Thyroid gland (tissue), 4 donors: ENCODE measurements around the gene AMN. TPM values are rescaled to one million over a fixed set of nuclear protein-coding genes. Genes with fewer than 3 reads are reported as not detected.

Experiments
- DNase-seq, 2 donors: peaks; one replicate each; pipeline ENCODE4 v3.0.0-alpha.2; 2019
- H3K27ac ChIP-seq, 3 donors: fragments of 200-600 bp; sonication (generic); 1 replicate in 2 of 3; 2 replicates in 1 of 3; pipeline ENCODE4 v1.5.1; 2016 to 2019; ENCODE audit warnings: mild to moderate bottlenecking in 1 of 3, moderate library complexity in 1 of 3
- H3K27me3 ChIP-seq: fragments of 200-600 bp; sonication (generic); one replicate; pipeline ENCODE4 v1.5.1; 2019
- H3K36me3 ChIP-seq, 2 donors: fragments of 200-600 bp; sonication (generic); one replicate each; pipeline ENCODE4 v1.5.1; 2016 to 2019
- H3K4me1 ChIP-seq, 2 donors: fragments of 200-600 bp; sonication (generic); one replicate each; pipeline ENCODE4 v1.5.1; 2017 to 2019
- H3K4me3 ChIP-seq, 3 donors: fragments of 200-600 bp; sonication (generic); replicated peaks in 1 of 3; 1 replicate in 2 of 3; 2 replicates in 1 of 3; pipeline ENCODE4 v1.5.1; 2016; ENCODE audit warnings: mild to moderate bottlenecking in 1 of 3
- H3K9me3 ChIP-seq: fragments of 200-600 bp; sonication (generic); one replicate; pipeline ENCODE4 v1.5.1; 2017
- POLR2A ChIP-seq, 2 donors: fragments of 450-650 bp; IDR thresholded peaks; one replicate each; pipeline ENCODE4 v1.6.1; 2017; ENCODE audit warnings: antibody characterized with exemption in 2 of 2, mild to moderate bottlenecking in 2 of 2, moderate library complexity in 1 of 2
- WGBS, 2 donors: methylation state at CpG; one replicate each; pipeline ENCODE4 v1.1.5; 2017; 5-methylcytosine and 5-hydroxymethylcytosine counted together
- intact Hi-C: fragments of 100-400 bp; cut with DNase I; formaldehyde crosslinking; loops from one replicate; pipeline ENCODE4 v1.15.1; 2023
- total RNA-seq, 4 donors: library from RNA; depleted of rRNA; stranded (reverse); fragments of >200 nt; gene quantifications; one replicate each; pipeline ENCODE4 v1.2.3, GENCODE V29; 2016
- TF ChIP-seq, protein P1 (sequence below), 6 experiments: fragments of 200-600 bp in 3 of 6; fragments of 450-650 bp in 3 of 6; sonication (generic) in 3 of 6; IDR thresholded peaks; one replicate each; pipeline ENCODE4 v1.5.1; 2016 to 2019; ENCODE audit warnings: antibody characterized with exemption in 6 of 6, mild to moderate bottlenecking in 2 of 6, inconsistent platforms in 1 of 6, moderate library complexity in 1 of 6

The AMN gene
- total RNA-seq, 4 donors from 2014 or later: 1.3 to 18.8 (median 3.3) TPM

DNA sequence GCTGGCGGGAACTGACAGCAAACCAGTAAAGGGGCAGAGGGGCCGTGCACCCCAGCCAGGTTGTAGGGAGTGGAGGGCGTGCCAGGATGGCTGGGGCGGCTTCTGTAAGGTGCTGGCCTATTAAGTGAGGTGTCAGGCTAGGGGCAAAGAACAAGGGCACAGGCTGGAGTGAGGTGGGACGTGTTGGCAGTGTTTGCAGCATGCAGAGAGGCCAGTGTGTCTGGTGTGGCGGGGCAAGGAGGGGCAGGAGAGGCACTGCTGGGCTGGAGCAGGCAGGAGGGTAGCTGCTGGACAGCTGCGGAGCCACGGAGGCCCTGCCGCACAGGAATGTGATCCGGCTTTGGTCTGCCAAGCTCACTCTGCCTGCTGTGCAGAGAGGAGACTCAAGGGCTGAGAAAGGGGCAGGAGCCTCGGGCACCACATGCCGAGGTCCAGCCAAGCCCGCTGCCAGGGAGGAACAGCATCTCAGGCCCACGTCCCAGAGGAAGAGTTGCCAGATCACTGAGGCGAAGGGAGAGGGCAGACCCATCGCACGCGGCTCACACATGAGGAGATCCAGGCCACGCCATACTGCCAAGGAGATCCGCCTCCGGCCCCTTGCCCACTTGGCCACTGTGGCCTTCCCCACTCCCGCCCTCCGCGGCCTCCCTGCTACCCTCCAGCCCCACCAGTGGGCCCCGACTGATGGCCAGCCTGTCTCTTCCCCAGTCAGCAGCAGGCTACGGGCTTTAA, 46.8 kb downstream of the AMN start:
- intact Hi-C loops: no loop called here
- H3K4me1 ChIP-seq: peaks cover 8 to 12% of the 10 kb centered on the region in 2 donors
- no peak overlapping the region for H3K4me3 ChIP-seq
- no peaks in the 10 kb centered on the region for H3K9me3 ChIP-seq
- no peak for DNase-seq
- WGBS, 2 donors: 95 to 98% methylated on average over 14 to 24 of the region's 26 CpGs
- peaks cover 54 to 79% of the 10 kb centered on the region in 2 donors for H3K36me3 ChIP-seq
- no peak for TF ChIP-seq POLR2A (IDR thresholded peaks at IDR 0.05)
- TF ChIP-seq, protein P1, sequence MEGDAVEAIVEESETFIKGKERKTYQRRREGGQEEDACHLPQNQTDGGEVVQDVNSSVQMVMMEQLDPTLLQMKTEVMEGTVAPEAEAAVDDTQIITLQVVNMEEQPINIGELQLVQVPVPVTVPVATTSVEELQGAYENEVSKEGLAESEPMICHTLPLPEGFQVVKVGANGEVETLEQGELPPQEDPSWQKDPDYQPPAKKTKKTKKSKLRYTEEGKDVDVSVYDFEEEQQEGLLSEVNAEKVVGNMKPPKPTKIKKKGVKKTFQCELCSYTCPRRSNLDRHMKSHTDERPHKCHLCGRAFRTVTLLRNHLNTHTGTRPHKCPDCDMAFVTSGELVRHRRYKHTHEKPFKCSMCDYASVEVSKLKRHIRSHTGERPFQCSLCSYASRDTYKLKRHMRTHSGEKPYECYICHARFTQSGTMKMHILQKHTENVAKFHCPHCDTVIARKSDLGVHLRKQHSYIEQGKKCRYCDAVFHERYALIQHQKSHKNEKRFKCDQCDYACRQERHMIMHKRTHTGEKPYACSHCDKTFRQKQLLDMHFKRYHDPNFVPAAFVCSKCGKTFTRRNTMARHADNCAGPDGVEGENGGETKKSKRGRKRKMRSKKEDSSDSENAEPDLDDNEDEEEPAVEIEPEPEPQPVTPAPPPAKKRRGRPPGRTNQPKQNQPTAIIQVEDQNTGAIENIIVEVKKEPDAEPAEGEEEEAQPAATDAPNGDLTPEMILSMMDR (IDR thresholded peaks at IDR 0.05): no peak
- no peaks in the 10 kb centered on the region for H3K27me3 ChIP-seq
- H3K27ac ChIP-seq: no peak overlapping the region

DNA sequence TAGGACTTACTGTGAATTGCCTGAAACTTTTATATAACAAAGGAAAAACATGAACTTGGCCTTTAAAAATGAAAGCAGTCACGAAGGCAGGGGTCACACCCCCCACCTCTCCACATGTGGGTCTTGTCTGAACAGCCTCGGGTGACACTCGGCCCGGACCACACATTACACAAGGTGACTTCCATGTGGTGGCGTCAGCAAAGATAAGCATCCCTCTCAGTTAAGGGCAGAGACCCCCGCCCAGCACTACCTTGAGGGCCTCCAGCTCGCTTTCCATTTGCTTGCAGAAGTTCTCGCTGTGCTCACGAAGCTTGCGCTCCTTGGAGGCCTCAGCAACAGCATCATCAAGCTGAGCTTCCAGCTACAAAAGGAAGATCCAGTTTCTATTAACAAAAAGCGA, 47.4 kb downstream of the AMN start:
- H3K9me3 ChIP-seq: no peaks in the 10 kb centered on the region
- H3K4me1 ChIP-seq: peaks cover 8 to 12% of the 10 kb centered on the region in 2 donors
- intact Hi-C loops: no loop called here
- no peak overlapping the region for H3K27ac ChIP-seq
- WGBS, 2 donors: 93 to 95% methylated on average over 11 of the region's 11 CpGs
- no peaks in the 10 kb centered on the region for H3K27me3 ChIP-seq
- TF ChIP-seq, protein P1 (IDR thresholded peaks at IDR 0.05): no peak
- no peak for TF ChIP-seq POLR2A (IDR thresholded peaks at IDR 0.05)
- no peak overlapping the region for H3K4me3 ChIP-seq
- no peak for DNase-seq
- peaks cover 55 to 72% of the 10 kb centered on the region in 2 donors for H3K36me3 ChIP-seq

DNA sequence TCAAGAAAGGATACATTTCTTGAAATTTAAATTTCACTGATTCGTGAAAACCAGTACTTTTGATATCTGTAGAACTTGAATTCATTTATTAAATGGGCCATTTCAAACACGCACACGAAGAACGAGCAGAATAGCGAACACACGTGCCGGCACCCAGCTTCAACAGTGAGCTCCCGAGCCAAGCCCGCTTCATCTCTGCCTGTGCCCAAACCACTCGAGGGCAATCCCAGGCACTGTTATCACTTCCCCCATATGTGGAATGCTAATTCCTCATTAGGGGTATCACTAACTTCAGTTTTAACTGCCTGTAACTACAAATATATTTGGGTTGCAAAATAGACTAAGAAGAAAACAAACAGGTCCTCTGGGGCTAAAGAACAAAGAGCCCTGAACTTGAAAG, 48.0 kb downstream of the AMN start:
- intact Hi-C loops: no loop called here
- Histone ChIP-seq H3K4me1 (peaks cover 8 to 12% of the 10 kb centered on the region in 2 donors), H3K36me3 (peaks cover 61 to 71% of the 10 kb centered on the region in 2 donors), H3K4me3 (no peak overlapping the region), H3K27me3 (no peaks in the 10 kb centered on the region), H3K9me3 (no peaks in the 10 kb centered on the region), H3K27ac (peak overlapping the region in 1 of 3 donors; percentile 39)
- no peak for DNase-seq
- 94 to 95% methylated on average over 10 of the region's 10 CpGs for WGBS, 2 donors
- TF ChIP-seq, protein P1 (IDR thresholded peaks at IDR 0.05): no peak
- TF ChIP-seq POLR2A (IDR thresholded peaks at IDR 0.05): no peak

DNA sequence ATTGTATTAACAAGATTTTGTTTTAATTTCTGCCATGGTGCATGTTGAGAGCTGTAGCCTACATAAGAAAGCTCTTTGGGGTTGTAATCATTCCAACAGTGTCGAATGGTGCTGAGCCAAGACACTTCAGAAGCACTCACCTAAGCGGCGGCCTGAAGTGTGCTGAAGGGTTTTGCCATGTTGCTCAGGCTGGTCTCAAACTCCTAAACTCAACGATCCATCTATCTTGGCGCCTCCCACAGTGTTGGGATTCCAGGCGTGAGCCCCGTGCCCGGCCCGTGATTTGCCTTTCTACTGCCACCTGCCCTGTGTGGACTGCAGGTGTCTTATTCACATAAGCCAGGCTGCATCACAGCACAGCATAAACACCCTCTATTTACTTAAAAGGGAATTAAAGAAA, 48.9 kb downstream of the AMN start:
- Histone ChIP-seq H3K4me1 (peaks cover 8 to 12% of the 10 kb centered on the region in 2 donors), H3K27ac (peak overlapping the region in 1 of 3 donors; percentile 39), H3K4me3 (no peak overlapping the region), H3K36me3 (peaks cover 61 to 68% of the 10 kb centered on the region in 2 donors), H3K9me3 (no peaks in the 10 kb centered on the region), H3K27me3 (no peaks in the 10 kb centered on the region)
- intact Hi-C loops: no loop called here
- WGBS, 2 donors: 33 to 49% methylated on average over 9 of the region's 9 CpGs
- TF ChIP-seq, protein P1 (IDR thresholded peaks at IDR 0.05): peak in 1 of 6 experiments; percentile 14
- no peak for TF ChIP-seq POLR2A (IDR thresholded peaks at IDR 0.05)
- DNase-seq: peak; percentile 71 to 76

DNA sequence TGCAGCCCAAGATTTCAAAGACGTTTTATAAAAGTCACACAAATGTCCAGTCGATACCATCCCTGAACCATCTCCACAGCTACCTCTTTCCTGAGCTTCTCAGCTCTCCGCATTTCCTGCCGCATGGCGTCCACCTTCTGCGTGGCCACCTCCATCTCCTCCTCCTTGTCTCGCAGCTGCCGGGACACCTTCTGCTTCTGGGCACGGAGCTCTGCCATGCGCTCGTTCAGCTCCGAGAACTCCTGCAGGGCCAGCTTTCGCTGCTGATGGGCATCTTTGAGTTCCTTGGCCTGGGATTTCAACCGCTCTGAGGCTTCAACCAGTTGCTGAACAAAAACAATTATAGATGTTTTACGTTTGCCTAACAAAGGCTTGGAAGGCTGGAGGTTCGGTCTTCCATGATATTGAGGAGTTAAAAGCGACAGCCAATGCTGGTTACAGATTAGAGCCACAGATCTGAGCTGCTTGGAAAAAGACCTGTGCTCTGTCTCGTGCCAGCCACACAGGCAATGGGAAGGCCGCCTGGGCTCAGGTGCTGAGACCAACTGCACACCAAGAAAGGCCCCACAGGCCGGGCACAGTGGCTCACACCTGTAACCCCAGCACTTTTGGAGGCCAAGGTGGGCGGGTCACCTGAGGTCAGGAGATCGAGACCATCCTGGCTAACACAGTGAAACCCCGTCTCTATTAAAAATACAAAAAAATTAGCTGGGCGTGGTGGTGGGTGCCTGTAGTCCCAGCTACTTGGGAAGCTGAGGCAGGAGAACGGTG, 49.6 kb downstream of the AMN start:
- 97% methylated on average over 25 of the region's 25 CpGs for WGBS, 2 donors
- intact Hi-C loops: no loop called here

More for the DNA sequence above, 49.6 kb downstream of the AMN start:
- no peak overlapping the region for H3K27ac ChIP-seq
- TF ChIP-seq, protein P1 (IDR thresholded peaks at IDR 0.05): no peak
- TF ChIP-seq POLR2A (IDR thresholded peaks at IDR 0.05): no peak
- DNase-seq: no peak
- no peaks in the 10 kb centered on the region for H3K27me3 ChIP-seq
- no peak overlapping the region for H3K4me3 ChIP-seq
- H3K9me3 ChIP-seq: no peaks in the 10 kb centered on the region
- H3K4me1 ChIP-seq: peaks cover 8 to 12% of the 10 kb centered on the region in 2 donors
- peaks cover 61% of the 10 kb centered on the region in 2 donors for H3K36me3 ChIP-seq
